ENCODE results near the gene TMEM200A.
"Not testable (repeated sequence)": the region's sequence is repeated elsewhere in the genome, so short reads cannot be mapped to it uniquely, and the experiment has no call there.

TMEM200A gene

DNA sequence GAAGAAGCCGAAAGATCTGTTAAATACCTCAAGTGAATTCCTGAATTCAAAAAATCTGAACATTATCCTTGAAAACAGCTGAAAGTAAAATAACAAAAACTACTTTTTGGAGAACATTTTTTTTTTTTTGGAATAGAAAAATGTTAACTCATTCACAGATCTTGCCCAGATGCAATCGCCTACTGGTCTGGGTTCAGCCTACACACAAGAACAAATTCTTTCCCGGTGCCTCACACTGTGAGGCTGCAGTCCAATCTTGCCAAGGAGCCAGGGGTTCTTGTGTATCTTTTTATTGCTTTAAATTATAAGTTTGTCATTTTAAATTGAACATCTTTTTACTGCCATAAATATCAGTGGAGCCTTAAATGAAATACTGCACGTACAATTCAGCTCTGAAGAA, 41.2 kb upstream of the TMEM200A start:
- Histone ChIP-seq H3K4me2 (ENCODE audit: insufficient read depth, low read length) (no peak overlapping the region), H3K9ac (ENCODE audit: low read depth, low read length) (no peak overlapping the region), H4K20me1 (ENCODE audit: insufficient read depth, low read length) (no peaks in the 10 kb centered on the region), H3K27me3 (ENCODE audit: insufficient read depth, low read length, poor library complexity) (no peaks in the 10 kb centered on the region), H3K36me3 (ENCODE audit: insufficient read depth, low read length) (no peaks in the 10 kb centered on the region), H3K4me3 (ENCODE audit: low read depth in 1 of 2, low read length in 2 of 2) (no peak overlapping the region), H3K9me3 (ENCODE audit: insufficient read depth, low read length, severe bottlenecking) (no peaks in the 10 kb centered on the region), H3K27ac (ENCODE audit: low read length) (no peak overlapping the region), H3K4me1 (ENCODE audit: insufficient read depth, low read length) (peaks cover 6% of the 10 kb centered on the region), H2AFZ (ENCODE audit: low read depth, low read length) (no peak overlapping the region), H3K79me2 (ENCODE audit: insufficient read depth, low read length) (no peaks in the 10 kb centered on the region)
- ATAC-seq (ENCODE audit: insufficient read depth, low read depth) (no peak), DNase-seq (no peak)
- no peak for TF ChIP-seq EZH2 (IDR thresholded peaks at IDR 0.05; ENCODE audit: borderline replicate concordance, low read depth, low read length, severe bottlenecking)
- TF ChIP-seq CTCF (IDR thresholded peaks at IDR 0.05; ENCODE audit: borderline replicate concordance, extremely low read depth, low read length, poor library complexity, severe bottlenecking), result no peak

DNA sequence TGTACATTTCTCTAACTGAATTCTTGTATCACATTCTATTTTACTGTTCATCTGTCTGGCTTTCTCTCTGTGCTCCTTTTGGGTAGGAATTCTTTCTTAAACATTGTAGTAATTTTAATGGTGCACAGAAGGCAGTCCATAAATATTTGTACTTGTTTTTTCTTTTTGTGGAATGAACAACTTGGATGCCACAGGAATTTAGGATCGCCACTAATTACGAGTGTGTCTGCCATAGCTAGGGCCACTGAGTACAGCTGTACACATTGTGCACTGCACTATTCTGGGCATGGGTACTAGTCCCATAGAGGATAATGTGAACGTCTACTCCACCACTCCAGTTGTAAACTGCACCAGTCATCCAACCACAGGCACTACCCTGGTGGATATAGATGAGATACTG, 39.3 kb upstream of the TMEM200A start:
- TF ChIP-seq CTCF (IDR thresholded peaks at IDR 0.05; ENCODE audit: borderline replicate concordance, extremely low read depth, low read length, poor library complexity, severe bottlenecking) (no peak), EZH2 (IDR thresholded peaks at IDR 0.05; ENCODE audit: borderline replicate concordance, low read depth, low read length, severe bottlenecking) (no peak)
- Histone ChIP-seq H3K27ac (ENCODE audit: low read length) (no peak overlapping the region), H3K79me2 (ENCODE audit: insufficient read depth, low read length) (no peaks in the 10 kb centered on the region), H3K36me3 (ENCODE audit: insufficient read depth, low read length) (no peaks in the 10 kb centered on the region), H3K4me2 (ENCODE audit: insufficient read depth, low read length) (no peak overlapping the region), H4K20me1 (ENCODE audit: insufficient read depth, low read length) (no peaks in the 10 kb centered on the region), H3K9ac (ENCODE audit: low read depth, low read length) (no peak overlapping the region), H2AFZ (ENCODE audit: low read depth, low read length) (no peak overlapping the region), H3K9me3 (ENCODE audit: insufficient read depth, low read length, severe bottlenecking) (peaks cover 3% of the 10 kb centered on the region), H3K27me3 (ENCODE audit: insufficient read depth, low read length, poor library complexity) (no peaks in the 10 kb centered on the region), H3K4me1 (ENCODE audit: insufficient read depth, low read length) (peaks cover 6% of the 10 kb centered on the region), H3K4me3 (ENCODE audit: low read depth in 1 of 2, low read length in 2 of 2) (no peak overlapping the region)
- ATAC-seq (ENCODE audit: insufficient read depth, low read depth), result no peak
- DNase-seq, result no peak

DNA sequence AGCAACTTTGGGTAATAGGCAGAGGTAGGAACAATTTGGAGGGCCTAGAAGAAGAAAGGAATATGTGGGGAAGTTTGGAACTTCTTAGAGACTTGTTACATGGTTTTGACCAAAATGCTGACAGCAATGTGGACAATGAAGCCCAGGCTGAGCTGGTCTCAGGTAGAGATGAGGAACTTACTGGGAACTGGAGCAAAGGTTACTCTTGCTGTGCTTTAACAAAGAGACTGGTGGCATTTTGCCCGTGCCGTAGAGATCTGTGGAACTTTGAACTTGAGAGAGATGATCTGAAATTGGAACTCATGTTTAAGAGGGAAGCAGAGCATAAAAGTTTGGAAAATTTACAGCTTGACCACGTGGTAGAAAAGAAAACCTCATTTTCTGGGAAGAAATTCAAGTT, 28.3 kb upstream of the TMEM200A start:
- DNase-seq (no peak), ATAC-seq (ENCODE audit: insufficient read depth, low read depth) (no peak)
- H4K20me1 ChIP-seq (ENCODE audit: insufficient read depth, low read length), result no peaks in the 10 kb centered on the region
- peaks cover 6% of the 10 kb centered on the region for H3K4me1 ChIP-seq (ENCODE audit: insufficient read depth, low read length)
- no peaks in the 10 kb centered on the region for H3K27me3 ChIP-seq (ENCODE audit: insufficient read depth, low read length, poor library complexity)
- H3K4me2 ChIP-seq (ENCODE audit: insufficient read depth, low read length), result no peak overlapping the region
- no peak overlapping the region for H2AFZ ChIP-seq (ENCODE audit: low read depth, low read length)
- TF ChIP-seq CTCF (IDR thresholded peaks at IDR 0.05; ENCODE audit: borderline replicate concordance, extremely low read depth, low read length, poor library complexity, severe bottlenecking) (no peak), EZH2 (IDR thresholded peaks at IDR 0.05; ENCODE audit: borderline replicate concordance, low read depth, low read length, severe bottlenecking) (no peak)
- no peak overlapping the region for H3K4me3 ChIP-seq (ENCODE audit: low read depth in 1 of 2, low read length in 2 of 2)
- H3K9me3 ChIP-seq (ENCODE audit: insufficient read depth, low read length, severe bottlenecking), result peaks cover 2% of the 10 kb centered on the region
- no peaks in the 10 kb centered on the region for H3K36me3 ChIP-seq (ENCODE audit: insufficient read depth, low read length)
- H3K27ac ChIP-seq (ENCODE audit: low read length), result no peak overlapping the region
- no peak overlapping the region for H3K9ac ChIP-seq (ENCODE audit: low read depth, low read length)
- no peaks in the 10 kb centered on the region for H3K79me2 ChIP-seq (ENCODE audit: insufficient read depth, low read length)

- H3K27me3 ChIP-seq (ENCODE audit: insufficient read depth, low read length, poor library complexity); H3K36me3 ChIP-seq (ENCODE audit: insufficient read depth, low read length); H3K9me3 ChIP-seq (ENCODE audit: insufficient read depth, low read length, severe bottlenecking); H3K4me2 ChIP-seq (ENCODE audit: insufficient read depth, low read length); H4K20me1 ChIP-seq (ENCODE audit: insufficient read depth, low read length); H3K9ac ChIP-seq (ENCODE audit: low read depth, low read length); H3K27ac ChIP-seq (ENCODE audit: low read length); H3K4me3 ChIP-seq (ENCODE audit: low read depth in 1 of 2, low read length in 2 of 2); ATAC-seq (ENCODE audit: insufficient read depth, low read depth); DNase-seq; H2AFZ ChIP-seq (ENCODE audit: low read depth, low read length); H3K79me2 ChIP-seq (ENCODE audit: insufficient read depth, low read length); H3K4me1 ChIP-seq (ENCODE audit: insufficient read depth, low read length): not testable (repeated sequence)
Measured at GRCh38 chr6:130346324-130346723, 19.5 kb upstream of the TMEM200A start.

All from DND-41 (cell line).